CD4-positive, alpha-beta T cell treated with Interleukin-10 for 1 hour (primary cell): ENCODE measurements around the gene EZH1.
"Not testable (repeated sequence)": the region's sequence is repeated elsewhere in the genome, so short reads cannot be mapped to it uniquely, and the experiment has no call there.

ENCODE experiments used
- DNase-seq: peaks from one replicate; pipeline ENCODE4 v3.0.0-alpha.2; 2020

Gene EZH1

DNA sequence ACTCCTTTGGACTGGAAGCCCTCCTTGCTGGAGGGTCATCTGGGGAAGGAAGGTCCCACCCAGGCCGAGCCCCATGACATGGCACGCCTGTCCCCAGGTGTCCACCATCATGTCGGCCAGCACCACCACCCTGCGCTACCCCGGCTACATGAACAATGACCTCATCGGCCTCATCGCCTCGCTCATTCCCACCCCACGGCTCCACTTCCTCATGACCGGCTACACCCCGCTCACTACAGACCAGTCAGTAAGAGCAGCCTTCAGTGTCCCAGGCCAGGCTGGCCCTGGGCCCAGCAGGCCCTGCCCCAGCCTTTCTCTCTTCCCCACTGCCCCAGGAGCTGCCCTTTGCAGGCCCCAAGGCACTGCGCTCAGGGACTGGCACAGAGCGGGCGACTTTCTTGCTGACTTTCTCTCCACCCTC lies 79.2 kb downstream of the EZH1 start:
- DNase-seq, result no peak

- no peak for DNase-seq
These were observed 84.0 kb downstream of the EZH1 start for GRCh38 chr17:42660692-42661345.

- DNase-seq, result not testable (repeated sequence)
These were observed 84.9 kb downstream of the EZH1 start for GRCh38 chr17:42659932-42660274.

GRCh38 chr17:42659079-42659931 lies 85.5 kb downstream of the EZH1 start, which contains the start of gene TUBG2:
Gene TUBG2, plus strand, starts transcription at chr17:42659284. Its CDS starts 220 bp downstream, at chr17:42659504.
- DNase-seq, result peak; percentile 82

DNA sequence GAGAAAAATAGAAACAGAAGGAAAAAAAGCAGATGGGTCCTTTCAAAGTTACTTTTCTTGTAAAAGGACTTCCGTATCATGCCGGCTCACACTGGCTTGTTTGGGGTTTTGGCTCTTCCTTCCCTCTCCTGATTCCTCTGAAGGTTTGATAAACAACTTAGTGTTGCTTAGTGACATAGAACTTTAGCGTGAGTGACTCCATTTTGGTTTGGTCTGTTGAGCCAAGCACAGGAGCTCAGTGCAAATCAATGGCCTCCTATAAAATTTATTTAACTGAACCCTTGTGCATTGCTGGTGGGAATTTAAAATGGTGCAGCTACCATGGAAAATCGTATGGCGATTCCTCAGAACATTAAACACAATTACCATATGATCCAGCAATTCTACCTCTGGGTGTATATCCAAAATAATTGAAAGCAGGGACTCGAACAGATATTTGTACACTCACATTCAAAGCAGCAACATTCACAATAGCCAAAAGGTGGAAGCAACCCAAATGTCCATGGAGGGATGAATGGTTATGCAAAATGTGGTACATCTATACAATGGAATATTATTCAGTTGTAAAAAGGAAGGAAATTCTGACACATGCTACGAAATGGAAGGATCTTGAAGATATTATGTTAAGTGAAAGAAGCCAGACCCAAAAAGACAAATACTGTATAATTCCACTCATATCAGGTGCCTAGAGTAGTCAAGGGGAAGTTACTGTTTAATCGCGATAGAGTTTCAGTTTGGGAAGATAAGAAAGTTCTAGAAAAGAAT lies 86.8 kb downstream of the EZH1 start:
- no peak for DNase-seq

- DNase-seq, result no peak
These were observed 89.3 kb downstream of the EZH1 start for GRCh38 chr17:42655528-42655927.

- DNase-seq, result no peak
These were observed 91.4 kb downstream of the EZH1 start for GRCh38 chr17:42653179-42654124.

- DNase-seq, result no peak
These were observed 93.4 kb downstream of the EZH1 start for GRCh38 chr17:42651392-42651791.
